GM08714 (cell line): ENCODE results near the gene PALM3.
"Not testable (repeated sequence)": the region's sequence is repeated elsewhere in the genome, so short reads cannot be mapped to it uniquely, and the experiment has no call there.

ENCODE experiments used
- H3K4me3 ChIP-seq: fragments of 200-500 bp; sonication (Bioruptor generic); 2 replicates; pipeline ENCODE4 v1.5.1; 2014; ENCODE audit warnings: mild to moderate bottlenecking, low read length, inconsistent platforms
- ZNF274 ChIP-seq: IDR thresholded peaks from 2 replicates; pipeline ENCODE4 v1.6.1; 2012; ENCODE audit warnings: mild to moderate bottlenecking, low read depth, low read length

PALM3 gene

DNA sequence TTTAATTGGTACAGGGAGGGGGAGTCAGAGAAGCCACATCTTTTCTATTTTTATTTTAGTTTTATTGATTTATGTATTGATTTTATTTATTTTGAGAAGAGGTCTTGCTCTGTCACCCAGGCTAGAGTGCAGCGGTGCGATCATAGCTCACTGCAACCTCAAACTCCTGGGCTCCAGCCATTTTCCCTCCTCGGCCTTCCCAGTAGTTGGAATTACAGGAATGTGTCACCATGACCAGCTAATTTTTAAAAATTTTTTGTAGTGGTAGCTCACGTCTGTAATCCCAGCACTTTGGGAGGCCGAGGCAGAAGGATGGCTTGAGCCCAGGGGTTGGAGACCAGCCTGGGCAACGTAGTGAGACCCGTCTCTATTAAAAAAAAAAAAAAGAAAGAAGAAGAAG is 26.2 kb downstream of the PALM3 start:
- TF ChIP-seq ZNF274 = no peak
- no peak overlapping the region for H3K4me3 ChIP-seq

DNA sequence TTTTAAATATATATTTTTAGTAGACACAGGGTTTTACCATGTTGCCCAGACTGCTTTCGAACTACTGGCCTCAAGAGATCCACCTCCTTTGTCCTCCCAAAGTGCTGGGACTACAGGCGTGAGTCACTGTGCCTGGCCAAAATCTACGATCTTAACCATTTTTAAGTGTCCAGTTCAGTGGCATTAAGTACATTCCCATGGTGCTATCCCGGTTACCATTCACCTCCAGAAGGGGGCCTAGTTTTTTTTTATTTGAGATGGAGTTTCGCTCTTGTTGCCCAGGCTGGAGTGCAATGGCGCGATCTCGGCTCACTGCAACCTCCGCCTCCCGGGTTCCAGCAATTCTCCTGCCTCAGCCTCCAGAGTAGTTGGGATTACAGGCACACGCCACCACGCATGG is 26.7 kb downstream of the PALM3 start:
- not testable (repeated sequence) for H3K4me3 ChIP-seq

DNA sequence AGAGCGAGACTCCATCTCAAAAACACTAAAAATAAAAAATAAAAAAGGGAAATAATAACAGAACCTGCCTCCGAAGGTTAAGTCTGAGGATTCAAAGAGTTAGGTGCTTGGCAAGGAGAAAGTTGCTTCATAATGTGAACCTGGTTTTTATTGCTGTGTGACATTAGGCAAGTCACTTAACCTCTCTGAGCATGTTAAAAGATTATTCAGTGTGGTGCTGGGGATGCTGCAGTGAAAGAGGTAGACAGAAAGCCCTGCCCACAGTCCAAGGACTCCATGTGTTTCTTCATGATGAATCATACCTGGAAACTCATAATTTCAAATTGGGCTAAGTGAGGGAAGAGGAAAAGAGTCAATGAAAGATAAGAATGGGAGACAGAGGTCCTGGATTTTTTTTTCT is 27.9 kb downstream of the PALM3 start:
- no peak for TF ChIP-seq ZNF274
- H3K4me3 ChIP-seq = no peak overlapping the region

DNA sequence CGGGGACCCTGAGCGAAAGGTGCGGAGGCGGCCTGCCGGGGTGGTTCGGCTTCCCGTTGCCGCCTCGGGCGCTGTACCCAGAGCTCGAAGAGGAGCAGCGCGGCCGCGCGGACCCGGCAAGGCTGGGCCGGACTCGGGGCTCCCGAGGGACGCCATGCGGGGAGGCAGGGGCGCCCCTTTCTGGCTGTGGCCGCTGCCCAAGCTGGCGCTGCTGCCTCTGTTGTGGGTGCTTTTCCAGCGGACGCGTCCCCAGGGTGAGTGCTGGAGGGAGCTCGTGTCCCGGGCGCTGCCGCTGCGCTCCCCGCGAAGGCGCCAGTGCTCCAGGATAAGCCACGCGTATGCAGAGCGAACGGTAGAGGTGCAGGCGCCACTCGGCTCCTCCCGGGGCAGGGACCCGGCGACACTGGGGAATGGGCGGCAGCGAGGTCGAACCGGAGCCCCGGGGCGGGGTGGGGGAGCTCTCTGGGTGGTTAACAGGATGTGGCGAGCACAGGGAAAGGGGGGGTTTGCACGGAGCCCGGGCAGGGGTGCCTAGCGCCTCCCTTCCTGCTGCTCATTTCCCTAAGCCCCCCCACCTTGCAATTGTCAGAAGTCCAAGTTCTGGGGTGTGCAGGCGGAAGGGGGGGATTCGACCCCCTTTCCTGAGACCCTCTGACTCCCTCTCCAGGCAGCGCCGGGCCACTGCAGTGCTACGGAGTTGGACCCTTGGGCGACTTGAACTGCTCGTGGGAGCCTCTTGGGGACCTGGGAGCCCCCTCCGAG is 30.0 kb downstream of the PALM3 start, which contains the start of gene IL27RA:
Gene IL27RA (plus strand): TSS at position 44 of the 762 bp plus-strand sequence. CDS start 111 bp downstream, at position 155.
- no peak for TF ChIP-seq ZNF274
- H3K4me3 ChIP-seq = peak within 1 kb of the TSS; percentile 91

DNA sequence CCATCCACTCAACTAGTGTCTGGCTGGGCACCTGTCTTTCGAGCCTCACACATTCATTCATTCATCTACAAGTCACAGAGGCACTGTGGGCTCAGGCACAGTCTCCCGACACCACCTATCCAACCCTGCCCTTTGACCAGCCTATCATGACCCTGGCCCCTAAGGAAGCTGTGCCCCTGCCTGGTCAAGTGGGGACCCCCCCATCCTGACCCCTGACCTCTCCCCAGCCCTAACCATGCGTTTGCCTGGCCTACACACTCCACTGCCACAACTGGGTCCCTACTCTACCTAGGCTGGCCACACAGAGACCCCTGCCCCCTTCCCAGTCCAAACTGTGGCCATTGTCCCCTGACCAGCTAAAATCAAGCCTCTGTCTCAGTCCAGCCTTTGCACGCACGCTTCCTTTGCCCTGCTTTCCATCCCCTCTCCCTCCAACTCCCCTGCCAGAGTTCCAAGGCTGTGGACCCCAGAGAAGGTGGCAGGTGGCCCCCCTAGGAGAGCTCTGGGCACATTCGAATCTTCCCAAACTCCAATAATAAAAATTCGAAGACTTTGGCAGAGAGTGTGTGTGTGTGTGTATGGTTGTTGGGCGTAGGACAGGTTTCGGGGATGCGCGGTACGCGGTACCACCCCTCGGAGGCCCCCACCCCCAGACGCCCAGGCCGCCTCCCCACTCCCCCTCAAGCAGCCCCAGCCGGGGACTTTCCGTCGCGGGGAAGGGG is 30.7 kb downstream of the PALM3 start:
- H3K4me3 ChIP-seq = peak overlapping the region; percentile 91; the same call in 1 of the 2 replicates
- TF ChIP-seq ZNF274 = no peak

DNA sequence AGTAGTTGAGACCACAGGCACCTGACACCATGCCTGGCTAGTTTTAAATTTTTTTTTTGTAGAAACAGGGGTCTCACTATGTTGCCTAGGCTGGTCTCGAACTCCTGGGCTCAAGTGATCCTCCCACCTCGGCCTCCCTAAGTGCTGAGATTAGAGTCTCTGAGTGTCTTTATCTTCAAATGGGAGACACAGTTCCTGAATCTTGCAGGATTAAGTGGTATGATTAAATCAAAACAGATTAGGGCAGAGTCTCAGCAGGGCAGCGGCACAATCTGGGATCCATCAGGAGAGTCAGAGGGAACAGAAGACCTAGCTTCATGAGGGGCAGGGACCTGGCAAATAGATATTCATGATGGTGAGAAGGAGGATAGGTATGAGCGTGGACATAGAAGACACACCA is 33.0 kb downstream of the PALM3 start:
- H3K4me3 ChIP-seq = no peak overlapping the region
- TF ChIP-seq ZNF274 = no peak

DNA sequence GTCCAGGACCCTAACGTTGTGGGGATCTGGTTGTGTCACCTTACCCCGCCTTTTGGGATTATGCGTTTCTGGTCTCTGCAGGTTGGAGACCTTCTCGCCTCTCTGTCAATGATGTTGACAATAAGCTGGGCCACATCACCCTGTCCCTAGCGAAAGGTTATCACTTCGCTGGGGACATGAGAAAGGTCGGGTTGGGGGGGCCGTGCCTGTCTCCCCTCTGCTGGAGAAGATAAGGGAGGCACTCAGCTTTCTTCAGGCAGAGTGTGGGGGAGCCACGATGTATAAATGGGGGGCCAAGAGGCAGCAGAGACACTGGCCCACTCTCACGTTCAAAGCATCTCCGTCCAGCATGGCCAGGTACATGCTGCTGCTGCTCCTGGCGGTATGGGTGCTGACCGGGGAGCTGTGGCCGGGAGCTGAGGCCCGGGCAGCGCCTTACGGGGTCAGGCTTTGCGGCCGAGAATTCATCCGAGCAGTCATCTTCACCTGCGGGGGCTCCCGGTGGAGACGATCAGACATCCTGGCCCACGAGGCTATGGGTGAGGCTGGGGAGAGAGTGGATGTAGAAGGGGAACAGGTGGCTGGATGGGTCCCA is 33.9 kb downstream of the PALM3 start, which contains the start of gene RLN3:
Gene RLN3 (plus strand): TSS at position 293 of the 595 bp plus-strand sequence. CDS start 57 bp downstream, at position 350.
- no peak for TF ChIP-seq ZNF274

DNA sequence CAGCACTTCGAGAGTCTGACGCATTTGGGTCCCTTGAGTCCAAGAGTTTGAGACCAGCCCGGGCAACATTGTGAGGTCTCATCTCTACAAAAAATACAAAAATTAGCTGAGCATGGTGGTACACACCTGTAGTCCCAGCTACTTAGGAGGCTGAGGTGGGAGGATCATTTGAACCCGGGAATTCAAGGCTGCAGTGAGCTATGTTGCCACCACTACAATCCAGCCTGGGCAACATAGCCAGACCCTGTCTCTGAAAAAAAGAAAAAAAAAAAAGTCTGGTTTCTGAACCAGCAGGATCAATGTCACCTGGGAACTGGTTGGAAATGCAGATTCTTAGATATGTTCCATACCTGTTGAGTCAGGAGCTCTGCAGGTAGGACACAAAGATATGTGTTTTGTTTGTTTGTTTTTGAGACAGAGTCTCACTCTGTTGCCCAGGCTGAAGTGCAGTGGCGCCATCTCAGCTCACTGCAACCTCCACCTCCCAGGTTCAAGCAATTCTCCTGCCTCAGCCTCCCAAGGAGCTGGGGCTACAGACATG is 35.2 kb downstream of the PALM3 start:
- H3K4me3 ChIP-seq = not testable (repeated sequence)

More for the DNA sequence above, 33.9 kb downstream of the PALM3 start, which contains the start of gene RLN3:
- no peak within 1 kb of the TSS for H3K4me3 ChIP-seq

DNA sequence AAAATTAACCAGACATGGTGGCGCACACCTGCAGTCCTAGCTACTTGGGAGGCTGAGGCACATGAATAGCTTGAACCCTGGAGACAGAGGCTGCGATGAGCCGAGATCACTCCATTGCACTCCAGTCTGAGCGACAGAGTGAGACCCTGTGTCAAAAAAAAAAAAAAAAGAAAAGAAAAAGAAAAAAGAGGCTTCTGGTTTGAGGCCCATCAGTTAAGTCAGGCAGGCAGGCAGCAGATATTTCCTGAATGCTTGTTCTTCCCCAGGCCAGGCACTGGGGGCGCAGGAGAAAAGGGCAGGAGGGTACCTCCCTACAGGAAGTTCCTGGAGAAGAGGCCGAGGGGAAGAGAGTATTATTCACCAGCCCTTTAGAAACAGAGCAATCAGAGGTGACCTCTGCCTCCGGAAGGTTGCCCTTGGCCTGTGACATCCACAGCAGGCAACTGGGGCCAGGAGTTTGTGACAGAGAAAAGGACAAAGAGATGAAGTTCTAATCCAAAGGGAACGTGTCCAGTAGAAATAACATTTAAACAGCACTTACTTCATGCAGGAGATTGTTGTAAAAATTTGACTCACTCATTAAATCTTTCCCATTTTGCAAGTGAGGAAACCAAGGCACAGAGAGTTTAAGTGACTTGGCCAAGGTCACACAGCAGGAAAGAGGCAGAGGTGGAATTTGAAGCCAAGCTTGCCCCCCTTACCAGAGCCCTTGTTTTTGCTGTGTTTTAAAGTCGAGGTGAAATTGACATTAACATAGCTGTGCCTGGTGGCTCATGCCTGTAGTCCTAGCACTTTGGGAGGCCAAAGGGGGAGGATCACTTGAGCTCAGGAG is 38.3 kb downstream of the PALM3 start:
- H3K4me3 ChIP-seq = no peak overlapping the region
- TF ChIP-seq ZNF274 = no peak

DNA sequence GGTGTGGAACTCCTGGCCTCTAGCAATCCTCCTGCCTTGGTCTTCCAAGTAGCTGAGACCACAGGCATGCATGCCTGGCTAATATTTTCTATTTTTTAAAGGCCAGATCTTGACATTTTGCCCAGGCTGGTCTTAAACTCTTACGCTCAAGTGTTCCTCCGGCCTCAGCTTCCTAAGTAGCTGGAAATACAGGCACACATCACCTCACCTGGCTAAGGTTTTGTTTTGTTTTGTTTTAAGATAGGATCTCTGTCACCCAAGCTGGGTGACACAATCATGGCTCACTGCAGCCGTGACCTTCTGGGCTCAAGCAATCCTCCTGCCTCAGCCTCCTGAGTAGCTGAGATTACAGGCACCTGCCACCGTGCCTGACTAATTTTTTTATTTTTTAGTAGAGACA is 39.4 kb downstream of the PALM3 start:
- no peak for TF ChIP-seq ZNF274
- no peak overlapping the region for H3K4me3 ChIP-seq

DNA sequence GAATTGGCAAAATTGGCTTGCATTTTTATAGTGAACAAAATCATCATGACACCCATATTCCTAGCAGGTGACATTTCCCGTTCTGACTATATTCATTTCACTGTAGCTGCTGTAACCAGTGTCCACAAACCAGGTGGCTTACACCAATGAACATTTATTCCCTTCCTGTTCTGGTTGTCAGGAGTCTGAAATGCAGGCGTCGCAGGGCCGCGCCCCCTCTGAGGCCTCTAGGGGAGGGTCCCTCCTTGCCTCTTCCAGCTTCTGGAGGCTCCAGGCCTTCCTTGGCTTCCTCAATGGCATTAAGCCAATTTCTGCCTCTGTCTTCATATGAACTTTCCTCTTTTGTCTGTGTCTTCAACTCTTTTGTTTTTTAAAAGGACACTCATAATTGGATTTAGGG is 40.4 kb downstream of the PALM3 start:
- no peak overlapping the region for H3K4me3 ChIP-seq
- no peak for TF ChIP-seq ZNF274

DNA sequence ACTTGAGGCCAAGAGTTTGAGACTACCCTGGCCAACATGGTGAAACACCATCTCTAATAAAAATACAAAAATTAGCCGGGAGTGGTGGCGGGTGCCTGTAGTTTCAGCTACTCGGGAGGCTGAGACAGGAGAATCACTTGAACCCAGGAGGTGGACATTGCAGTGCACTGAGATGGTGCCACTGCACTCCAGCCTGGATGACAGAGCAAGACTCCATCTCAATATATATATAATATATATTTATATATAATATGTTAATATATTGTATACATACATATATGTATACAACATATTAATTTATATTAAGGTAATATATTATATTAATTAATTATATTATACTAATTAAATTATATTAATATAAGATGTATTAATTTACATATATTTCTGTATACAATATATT is 42.1 kb downstream of the PALM3 start:
- not testable (repeated sequence) for H3K4me3 ChIP-seq

DNA sequence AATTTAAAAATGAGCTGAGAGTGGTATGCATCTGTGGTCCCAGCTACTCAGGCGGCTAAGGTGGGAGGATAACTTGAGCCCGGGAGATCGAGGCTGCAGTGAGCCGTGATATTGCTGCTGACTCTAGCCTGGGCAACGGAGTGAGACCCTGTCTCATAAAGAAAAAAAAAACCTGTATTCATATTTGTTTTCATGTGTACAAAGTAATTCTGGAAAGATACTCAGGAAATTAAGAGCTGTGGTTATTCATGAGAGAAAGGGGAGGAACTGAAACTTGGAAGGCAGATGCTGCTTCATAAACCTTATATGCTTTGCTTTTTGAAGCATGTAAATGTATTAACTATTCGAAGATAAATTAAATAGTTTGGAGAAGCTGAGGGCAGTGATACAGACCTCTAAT is 42.8 kb downstream of the PALM3 start:
- H3K4me3 ChIP-seq = no peak overlapping the region; the same call in 1 of the 2 replicates
- TF ChIP-seq ZNF274 = no peak

DNA sequence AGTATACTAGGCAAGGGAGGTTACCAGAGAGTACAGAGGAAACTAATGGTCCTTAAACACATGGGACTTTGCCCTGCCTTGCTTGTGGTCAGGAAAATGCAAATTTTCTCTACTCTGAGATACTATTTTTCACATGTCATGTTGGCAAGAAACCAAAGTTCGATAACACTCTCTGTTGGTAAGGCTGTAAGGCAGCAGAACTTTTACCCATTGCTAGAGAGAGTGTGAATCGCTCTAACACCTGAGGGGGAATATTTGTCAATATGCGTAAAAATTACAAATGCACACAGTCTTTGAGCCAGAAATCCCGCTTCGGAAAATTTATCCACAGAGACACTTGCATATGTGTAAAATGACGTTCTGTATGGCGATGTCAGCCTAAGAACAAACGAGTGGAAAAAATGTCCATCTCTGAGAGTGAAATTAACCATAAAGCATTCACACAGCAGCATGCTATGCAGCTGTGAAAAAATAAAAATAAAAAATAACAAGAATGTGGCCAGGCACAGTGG is 46.3 kb downstream of the PALM3 start:
- peak overlapping the region; percentile 64; the same call in 1 of the 2 replicates for H3K4me3 ChIP-seq
- no peak for TF ChIP-seq ZNF274
